GM19328 (cell line): ENCODE measurements around the gene MYO5B.
"Not testable (repeated sequence)": the region's sequence is repeated elsewhere in the genome, so short reads cannot be mapped to it uniquely, and the experiment has no call there.

ENCODE experiments used
- ATAC-seq: cut with Tn5 transposase; IDR thresholded peaks from one replicate; pipeline ENCODE4 v1.9.1; 2021; ENCODE audit warnings: mild to moderate bottlenecking, moderate library complexity; ENCODE audit not compliant: unreplicated experiment

MYO5B gene

DNA sequence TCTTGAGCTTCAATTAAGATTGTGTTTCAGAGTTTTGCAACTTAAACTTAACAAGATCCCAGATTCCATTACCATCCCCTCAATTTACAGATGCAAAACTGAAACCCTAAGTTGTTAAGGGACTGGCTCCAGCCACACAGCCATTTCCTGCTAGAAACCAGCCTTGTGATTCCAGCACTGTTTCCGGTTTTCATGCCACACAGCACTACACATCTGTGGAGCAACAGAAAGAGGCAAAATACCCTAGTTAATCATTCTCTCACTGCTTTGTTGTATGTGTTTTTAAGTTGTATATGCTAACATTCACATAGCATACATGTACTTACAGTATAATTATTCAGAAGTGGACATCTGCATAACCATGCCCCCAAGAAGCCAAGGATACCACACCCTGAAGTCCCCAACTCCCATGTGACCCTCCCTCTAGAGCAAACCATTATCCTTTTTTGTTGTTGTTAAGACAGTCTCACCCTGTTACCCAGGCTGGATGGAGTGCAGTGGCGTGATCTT, 87.4 kb downstream of the MYO5B start:
- ATAC-seq = no peak

DNA sequence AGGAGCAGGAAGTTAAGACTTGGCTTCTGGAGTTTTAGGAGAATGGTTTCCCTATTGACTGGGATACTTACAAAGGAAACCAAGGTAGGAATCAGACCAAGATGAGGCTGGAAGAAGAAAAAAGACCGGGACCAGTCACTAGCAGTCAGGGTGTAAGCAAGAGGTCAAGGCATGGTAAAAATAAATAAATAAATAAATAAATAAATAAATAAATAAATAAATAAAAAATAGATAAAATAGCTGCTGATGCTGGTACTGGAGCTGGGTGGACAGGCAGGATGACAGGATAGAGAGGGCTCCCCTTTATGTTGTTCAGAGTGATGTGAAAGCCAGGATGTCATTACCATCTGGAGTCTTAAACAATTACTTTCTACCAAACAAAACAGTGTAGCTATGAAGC, 89.9 kb downstream of the MYO5B start:
- ATAC-seq = no peak

DNA sequence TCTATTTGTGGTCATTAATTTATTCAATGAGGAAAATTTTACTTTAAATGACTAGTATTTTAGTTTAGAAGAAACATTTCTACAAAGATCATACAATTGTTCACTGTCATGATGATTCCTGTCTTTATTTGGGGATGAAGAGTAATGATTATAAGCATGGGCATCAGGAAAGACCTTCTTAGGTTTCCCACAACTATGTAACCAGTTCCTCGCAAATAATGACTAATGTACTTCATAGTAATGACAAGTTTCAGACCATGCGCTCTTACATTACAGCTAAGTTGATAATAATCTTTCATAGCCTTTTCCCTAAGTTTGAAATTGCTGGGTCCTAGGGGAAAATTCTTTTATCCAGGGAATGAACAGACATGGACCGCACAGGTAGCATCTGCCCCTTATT, 90.5 kb downstream of the MYO5B start:
- ATAC-seq = no peak

DNA sequence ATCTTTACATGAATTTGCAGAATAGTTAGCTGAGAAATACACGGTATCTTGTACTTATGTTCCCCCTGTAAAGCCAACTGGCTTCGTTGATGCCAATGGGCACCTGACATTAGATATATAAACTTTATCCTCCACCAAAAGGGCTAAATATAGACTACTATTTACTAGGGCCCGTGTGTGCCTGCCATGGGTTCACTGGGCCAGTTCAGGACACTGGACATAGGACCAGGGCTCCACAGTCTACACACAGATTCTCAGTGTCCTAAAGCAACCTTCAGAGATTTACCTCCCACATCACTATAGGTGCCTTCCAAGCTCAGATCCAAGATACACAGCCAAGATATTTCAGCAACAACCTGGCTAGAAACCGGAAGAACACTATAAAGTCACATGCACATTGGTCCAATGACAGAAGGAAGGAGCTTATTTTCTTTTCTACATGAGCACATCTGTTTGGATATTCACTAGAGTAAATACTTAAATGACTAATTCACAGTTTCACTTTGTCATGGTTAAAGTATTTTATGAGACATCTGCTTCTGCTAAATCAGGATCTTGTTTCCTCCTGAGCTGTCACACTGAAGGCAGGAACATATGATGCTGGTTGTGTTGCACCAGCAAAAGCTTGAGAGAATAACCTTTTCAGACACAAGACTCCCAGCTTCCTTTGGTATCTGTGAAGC, 95.1 kb downstream of the MYO5B start:
- peak; percentile 70 for ATAC-seq

DNA sequence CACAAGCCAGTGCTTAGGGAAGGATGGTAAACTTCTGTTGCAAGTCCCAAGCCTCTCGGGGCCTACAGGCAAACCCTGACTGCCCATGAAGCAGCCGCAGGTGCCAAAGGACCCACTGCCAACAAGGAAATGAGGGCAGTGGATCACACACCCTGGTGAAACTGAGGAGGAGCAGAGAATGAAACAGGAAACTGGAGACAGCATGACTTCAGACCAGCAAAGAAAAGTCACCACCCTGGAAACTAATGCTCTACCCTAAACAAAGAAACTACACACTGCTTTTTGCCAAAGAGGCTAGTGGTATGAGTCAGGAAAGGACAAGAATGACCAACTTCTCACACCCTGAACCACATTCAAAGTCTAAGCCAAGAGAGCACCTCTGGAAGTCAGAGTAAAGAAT, 97.2 kb downstream of the MYO5B start:
- ATAC-seq = no peak

DNA sequence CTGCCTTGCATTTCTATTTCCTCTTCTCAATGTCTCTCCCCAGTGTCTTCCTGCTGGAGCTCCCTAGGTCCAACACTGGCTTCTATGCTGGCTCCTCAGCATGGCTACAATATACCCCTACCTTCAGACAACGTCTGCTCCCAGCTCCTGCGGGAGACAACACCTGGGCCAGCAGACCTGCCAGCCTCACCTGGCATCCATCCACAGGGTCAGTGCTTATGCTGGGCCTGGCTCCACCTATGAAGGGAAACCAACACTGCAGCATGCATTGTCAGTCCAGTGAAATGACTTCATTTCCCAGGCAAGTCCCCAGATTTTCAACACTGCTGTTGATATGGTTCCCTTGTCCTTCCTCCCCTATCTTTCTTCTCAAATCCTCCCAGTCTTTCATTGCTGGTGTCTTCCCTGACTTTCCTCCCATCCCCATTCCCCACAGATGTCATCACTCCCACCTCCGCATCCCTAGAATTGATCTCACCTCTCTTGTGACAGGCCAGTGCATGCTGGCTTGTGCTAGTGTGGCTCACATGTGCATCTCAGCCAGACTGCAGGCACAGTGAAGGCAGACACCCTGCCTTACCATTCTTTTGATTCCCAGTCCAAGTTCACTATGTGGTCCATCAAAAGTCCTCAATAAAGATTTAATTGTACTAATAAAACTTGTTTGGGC, 98.0 kb downstream of the MYO5B start:
- no peak for ATAC-seq

DNA sequence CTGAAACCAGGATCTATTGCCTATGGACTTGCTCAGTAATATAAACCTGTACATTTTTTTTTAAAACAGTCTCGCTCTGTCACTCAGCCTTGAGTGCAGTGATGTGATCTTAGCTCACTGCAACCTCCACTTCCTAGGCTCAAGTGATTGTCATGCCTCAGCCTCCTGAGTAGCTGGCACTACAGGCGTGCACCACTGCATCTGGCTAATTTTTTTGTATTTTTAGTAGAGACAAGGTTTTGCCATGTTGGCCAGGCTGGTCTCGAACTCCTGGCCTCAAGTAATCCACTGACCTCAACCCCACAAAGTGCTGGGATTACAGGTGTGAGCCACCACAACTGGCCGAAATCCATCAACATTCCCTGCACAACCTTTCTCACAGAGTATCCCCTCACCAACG, 100.2 kb downstream of the MYO5B start:
- ATAC-seq = not testable (repeated sequence)

DNA sequence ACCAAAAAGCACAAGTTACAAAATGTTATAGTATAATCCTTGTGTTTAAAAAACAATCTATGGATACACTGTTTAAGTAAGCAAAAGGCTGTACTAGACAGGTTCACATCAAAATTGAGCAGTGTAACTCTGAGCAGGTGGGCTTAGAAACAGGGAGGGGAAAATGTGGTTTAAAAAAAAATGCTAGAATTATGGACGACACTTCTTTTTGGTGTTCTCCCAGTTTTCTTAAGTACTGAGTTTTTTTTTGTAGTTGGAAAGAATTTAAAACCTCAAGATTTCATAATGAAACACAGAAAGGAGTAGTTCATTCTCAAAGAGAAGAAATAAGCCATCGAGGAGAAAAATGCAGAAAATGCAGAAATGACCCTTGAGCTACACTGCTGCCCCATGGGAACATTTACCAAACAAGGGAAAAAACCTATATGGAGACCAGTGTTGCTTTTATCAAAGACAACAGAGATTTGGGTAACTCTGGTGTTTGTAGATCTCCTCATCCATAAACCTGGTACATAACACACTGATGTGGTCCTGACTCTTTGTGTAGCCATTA, 100.7 kb downstream of the MYO5B start:
- ATAC-seq = no peak

DNA sequence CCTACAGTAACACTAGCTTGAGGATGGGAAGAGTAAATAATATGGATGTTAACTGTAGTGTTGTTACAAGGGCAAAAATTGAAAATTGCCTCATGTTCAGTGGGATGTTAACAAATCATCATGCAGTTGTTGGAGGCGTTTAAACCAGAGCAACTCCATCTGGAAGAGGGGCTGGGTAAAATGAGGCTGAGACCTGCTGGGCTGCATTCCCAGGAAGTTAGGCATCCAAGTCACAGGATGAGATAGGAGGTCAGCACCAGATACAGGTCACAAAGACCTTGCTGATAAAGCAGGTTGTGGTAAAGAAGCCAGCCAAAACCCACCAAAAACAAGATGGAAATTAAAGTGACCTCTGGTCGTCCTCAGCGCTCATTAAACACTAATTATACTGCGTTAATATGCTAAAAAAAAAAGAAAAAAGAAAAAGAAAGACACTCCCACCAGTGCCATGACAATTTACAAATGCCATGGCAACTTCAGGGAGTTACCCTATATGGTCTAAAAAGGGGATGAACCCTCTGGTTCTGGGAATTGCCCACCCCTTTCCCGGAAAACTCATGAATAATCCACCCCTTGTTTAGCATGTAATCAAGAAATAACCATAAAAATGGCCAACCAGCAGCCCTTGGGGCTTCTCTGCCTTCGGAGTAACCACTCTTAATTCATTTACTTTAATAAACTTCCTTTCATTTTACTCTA, 101.4 kb downstream of the MYO5B start:
- ATAC-seq = no peak

DNA sequence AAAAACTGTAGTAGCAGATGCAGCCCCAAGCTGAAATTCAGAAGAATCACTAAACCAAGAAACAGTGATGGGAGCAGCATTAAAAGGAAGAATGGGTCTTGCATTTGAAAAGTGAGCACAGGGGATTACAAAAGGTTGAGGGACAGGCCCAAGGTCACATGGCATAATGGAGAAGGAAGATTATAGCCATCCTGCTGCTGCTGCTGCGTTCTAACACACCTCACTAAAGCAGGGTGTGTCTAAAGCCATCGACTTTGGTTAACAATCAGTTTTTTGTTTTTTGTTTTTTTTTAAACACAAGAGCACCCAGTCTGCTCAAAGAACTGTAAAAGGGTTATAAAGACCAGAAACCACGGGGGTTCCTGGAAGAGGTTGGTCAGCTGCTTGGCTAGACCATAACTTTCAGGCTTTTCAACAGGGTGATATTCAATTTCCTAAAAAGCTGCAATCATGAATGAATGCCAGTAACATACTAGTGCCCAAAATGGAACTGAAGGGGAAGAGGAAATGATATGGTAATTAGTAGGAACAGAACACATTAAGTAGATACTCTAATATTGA, 102.6 kb downstream of the MYO5B start:
- no peak for ATAC-seq

DNA sequence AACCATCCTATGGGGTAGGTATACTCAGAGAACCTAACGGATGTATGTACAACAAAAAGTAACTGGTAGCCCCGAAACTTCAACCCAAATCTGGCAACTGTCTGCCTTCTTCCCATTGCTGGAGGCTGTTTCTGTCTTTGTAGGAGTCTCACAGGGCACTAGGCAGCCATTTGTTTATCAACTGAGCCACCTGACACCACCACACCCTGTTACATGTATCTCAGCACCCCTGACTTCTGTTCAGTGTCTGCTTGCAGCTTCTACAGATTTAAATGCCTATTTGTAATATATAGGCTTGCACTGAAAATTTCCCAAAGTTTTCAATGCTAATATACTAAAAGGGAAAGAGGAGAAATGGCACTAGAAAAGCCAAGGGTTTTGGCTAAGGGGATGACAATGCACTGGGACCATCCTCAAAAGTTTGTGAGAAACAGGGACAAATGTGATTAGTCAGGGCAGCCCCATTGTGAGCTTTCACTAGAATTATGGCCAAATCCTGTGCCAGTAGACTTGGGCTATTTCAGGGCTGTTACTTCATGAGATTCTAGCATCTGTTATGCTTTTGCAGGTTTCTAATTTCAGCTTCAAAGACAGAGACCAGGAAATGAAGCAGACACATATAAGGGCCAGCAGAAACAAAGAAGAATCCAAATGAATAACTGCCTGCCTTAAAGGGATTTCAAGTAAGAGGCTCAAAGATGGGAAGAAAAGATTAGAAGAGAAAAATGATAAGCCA, 103.3 kb downstream of the MYO5B start:
- no peak for ATAC-seq

DNA sequence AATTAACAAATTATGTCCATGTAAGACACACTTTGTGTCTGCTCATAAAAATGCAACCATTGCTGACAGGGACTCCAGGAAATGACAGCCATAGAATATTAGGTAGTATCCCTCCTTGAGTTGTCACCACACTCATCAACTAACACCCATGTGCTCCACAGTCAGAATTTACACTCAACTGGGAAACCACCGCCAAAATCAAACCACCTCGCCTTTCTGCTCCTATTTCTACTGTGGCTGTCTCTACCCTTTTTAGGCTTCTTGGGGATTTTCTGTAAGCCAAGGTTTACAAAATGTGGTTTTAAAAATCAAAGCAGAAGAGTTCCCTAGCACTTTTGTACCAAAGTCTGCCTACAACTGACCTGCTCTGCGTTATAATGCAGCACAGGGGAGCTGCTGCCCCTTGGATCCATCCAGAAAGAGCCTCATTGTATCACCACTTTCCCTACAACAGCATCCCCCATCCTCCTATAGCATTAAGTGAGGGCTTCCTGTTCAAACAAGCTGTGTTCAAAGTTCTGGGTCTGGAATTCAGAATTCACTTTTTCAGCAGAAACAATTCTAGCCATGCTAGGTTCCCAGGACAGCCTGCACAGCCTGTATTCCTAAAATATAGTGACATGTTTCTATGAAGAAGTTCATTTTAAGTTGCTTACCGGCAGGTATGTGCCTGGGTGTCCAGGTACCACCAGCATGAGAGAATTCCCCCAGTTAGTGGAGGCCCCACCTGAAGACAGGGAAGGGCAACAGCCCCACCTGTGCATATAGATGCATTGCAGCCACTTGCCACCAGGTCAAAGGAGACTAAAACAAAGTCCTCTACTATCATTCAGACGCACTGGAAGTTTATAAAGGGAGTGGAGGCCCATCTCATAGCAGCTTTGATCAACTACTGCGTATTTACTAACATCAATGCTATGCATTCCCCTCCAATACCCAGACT, 104.3 kb downstream of the MYO5B start:
- no peak for ATAC-seq

DNA sequence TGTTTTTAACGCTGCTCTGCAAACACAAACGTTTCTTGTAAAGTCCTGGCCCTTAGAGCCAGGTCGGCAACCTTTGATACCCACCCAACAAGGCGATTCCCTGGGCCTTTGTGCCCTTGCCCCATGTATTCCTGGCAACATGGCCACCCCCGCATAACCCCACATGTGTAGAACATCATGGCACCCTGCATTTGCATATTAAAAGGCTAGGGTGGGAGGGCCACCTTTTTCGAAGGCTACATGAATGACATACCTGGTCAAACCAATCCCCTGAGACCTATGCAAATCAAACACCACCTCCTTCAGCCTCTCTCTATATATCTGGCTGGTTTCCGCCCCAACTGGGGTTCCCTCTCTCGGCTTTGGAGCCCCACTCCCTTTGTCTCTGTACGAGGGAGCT, 105.2 kb downstream of the MYO5B start:
- no peak for ATAC-seq

DNA sequence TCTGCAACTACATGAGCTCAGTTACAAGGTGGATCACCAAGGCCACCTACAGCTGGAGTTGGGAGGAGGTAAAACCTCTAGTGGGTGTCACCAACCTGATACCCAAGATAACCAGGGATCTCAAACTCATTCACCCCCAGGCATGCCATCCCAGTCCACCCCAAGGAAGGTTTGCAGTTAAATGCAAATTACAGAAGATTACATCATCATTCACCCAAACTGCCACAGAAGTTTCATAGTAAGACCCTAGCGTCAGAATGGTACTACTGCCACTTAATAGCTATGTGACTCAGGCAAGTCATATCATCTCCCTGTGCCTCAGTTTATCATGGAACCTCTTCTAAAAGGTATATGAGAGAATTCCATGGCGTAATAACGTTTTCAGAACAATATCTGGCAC, 111.2 kb downstream of the MYO5B start:
- no peak for ATAC-seq

DNA sequence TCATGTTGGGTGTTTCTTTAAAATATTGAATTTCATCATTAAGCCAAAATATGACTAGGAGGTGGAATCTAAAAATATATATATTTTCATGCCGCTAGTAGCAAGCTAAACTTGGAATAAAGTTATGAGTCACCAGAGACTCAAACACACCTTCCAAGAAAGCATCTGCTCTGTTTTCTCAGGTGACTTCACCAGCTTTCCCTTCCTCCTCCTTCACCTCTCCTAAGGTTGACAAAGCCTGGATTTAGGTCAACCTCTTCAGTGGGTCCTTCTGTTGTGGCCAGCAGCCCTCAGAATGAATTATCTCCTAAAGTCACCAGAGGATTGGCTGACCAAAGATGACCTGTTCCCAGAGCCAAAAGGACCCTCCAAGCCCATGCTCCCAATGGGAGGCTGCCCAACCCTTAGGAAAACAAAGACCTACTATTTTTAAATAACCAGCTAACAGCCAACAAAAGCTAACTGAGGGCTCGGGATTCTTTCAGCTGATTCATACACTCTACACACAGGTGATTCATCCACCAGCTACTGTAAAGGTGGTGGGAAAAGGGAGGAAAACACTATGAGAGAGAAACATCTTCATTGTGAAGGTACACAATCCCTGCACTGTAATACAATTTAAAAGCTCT, 113.9 kb downstream of the MYO5B start:
- ATAC-seq = no peak

DNA sequence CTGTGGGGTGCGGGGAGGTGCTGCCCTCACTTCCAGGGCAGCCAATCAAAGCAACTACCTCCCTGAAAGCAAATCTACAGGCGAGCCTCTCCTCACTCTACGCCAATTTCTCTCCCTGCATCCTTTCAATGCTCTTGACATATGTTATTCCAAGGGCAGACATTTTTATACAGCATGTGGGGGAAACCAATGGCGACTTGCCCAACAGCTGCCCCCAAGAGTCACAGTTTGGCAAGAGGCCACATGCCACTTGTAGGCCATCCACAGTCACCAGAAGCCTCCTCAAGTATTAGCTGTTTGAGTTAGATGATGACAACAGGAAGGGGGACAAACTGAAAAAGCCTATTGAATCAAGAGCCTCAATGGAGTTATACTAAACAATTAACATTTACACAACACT, 114.6 kb downstream of the MYO5B start:
- no peak for ATAC-seq

DNA sequence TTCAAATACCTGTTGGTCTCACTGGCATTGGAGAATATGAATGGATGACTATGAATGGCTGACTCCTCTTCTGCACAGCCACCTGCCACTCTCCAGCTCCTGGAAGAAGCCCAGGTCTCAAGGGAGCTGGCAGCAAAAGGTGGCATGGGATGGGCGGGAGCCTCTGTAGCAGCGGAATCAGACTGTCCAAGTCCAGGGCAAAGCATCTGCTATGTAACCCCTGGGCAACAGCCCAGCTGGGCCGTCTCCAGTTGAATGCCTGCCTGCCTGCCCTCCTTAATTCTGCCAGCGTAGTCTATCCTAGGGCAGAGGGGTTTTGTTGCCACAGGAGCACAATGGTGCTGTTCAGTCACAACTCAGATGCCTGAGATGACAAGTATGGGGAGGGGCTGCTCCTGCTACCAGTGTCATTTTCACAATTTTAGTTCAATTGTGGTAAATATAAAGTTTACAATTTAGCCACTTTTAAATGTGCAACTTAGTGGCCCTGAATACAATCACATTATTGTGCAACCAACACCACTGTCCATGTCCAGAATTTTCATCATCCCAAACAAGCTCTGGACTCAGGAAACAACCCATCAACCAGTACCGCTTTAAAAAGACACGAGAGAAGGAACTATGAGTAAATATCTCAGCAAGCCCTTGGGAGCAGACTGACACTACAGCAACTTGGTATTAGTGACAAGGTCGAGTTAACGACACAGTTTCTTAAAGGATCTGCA, 115.2 kb downstream of the MYO5B start:
- ATAC-seq = no peak

DNA sequence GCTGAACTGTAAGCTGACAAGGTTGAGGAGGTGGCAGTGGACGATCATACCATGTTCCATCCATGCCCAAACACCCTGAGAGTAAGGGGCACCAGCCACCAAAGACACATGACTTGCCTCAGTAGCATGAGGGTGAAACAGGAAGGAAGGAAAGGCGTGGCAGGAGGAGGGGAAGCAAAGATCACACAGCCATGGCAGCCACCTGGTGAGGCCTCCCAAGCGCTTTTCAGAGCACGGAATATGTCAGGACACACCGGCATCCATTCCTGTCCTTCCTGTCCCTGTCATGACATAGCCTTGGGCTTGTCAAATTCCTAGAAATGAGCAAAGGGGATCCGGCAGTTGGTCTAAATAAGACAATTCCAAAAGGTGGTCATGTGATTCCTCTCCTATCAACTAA, 118.7 kb downstream of the MYO5B start:
- no peak for ATAC-seq

DNA sequence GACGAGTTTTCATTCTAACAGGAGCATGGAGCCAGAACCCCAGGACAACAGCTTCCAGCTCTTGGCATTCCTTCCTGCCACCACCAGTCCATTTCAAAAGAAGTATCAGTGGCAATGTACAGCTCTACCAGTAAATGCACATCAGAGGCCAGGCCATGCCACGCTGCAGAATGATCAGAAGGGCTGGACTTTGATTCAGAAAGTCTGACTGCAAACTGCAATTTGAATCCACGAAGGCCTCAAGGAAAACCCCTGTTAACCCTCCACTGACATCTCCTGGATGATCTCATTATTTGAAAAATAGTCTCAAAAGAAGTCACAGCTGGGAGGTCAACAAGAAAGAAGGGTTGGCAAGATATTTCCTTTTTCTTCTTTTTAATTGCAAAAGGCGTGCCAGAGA, 119.2 kb downstream of the MYO5B start:
- no peak for ATAC-seq
